Measurements from ENCODE around the gene KCNC1.

KCNC1 gene

GRCh38 chr11:17772704-17773600 lies 38.4 kb downstream of the KCNC1 start:
- no peak for DNase-seq
- TF ChIP-seq POLR2A (IDR thresholded peaks at IDR 0.05; ENCODE audit: low read length) (no peak), GATA1 (IDR thresholded peaks at IDR 0.05; ENCODE audit: low read depth, low read length) (no peak)

- no peak for DNase-seq
- TF ChIP-seq GATA1 (IDR thresholded peaks at IDR 0.05; ENCODE audit: low read depth, low read length), result no peak
- TF ChIP-seq POLR2A (IDR thresholded peaks at IDR 0.05; ENCODE audit: low read length), result no peak
Observed at GRCh38 chr11:17773674-17774073, 39.1 kb downstream of the KCNC1 start.

GRCh38 chr11:17774232-17775034 lies 39.9 kb downstream of the KCNC1 start:
- DNase-seq, result no peak
- TF ChIP-seq POLR2A (IDR thresholded peaks at IDR 0.05; ENCODE audit: low read length) (no peak), GATA1 (IDR thresholded peaks at IDR 0.05; ENCODE audit: low read depth, low read length) (no peak)

GRCh38 chr11:17775035-17775348 lies 40.4 kb downstream of the KCNC1 start:
- DNase-seq, result no peak
- no peak for TF ChIP-seq POLR2A (IDR thresholded peaks at IDR 0.05; ENCODE audit: low read length)
- no peak for TF ChIP-seq GATA1 (IDR thresholded peaks at IDR 0.05; ENCODE audit: low read depth, low read length)

- no peak for DNase-seq
- no peak for TF ChIP-seq POLR2A (IDR thresholded peaks at IDR 0.05; ENCODE audit: low read length)
- TF ChIP-seq GATA1 (IDR thresholded peaks at IDR 0.05; ENCODE audit: low read depth, low read length), result no peak
Observed at GRCh38 chr11:17775507-17776211, 41.1 kb downstream of the KCNC1 start.

GRCh38 chr11:17776212-17776875 lies 41.8 kb downstream of the KCNC1 start:
- TF ChIP-seq GATA1 (IDR thresholded peaks at IDR 0.05; ENCODE audit: low read depth, low read length), result no peak
- no peak for TF ChIP-seq POLR2A (IDR thresholded peaks at IDR 0.05; ENCODE audit: low read length)
- no peak for DNase-seq

- DNase-seq, result no peak
- no peak for TF ChIP-seq POLR2A (IDR thresholded peaks at IDR 0.05; ENCODE audit: low read length)
- TF ChIP-seq GATA1 (IDR thresholded peaks at IDR 0.05; ENCODE audit: low read depth, low read length), result no peak
Observed at GRCh38 chr11:17777086-17777737, 42.6 kb downstream of the KCNC1 start.

GRCh38 chr11:17777738-17778091 lies 43.1 kb downstream of the KCNC1 start:
- DNase-seq, result no peak
- TF ChIP-seq POLR2A (IDR thresholded peaks at IDR 0.05; ENCODE audit: low read length) (no peak), GATA1 (IDR thresholded peaks at IDR 0.05; ENCODE audit: low read depth, low read length) (no peak)

- no peak for TF ChIP-seq POLR2A (IDR thresholded peaks at IDR 0.05; ENCODE audit: low read length)
- TF ChIP-seq GATA1 (IDR thresholded peaks at IDR 0.05; ENCODE audit: low read depth, low read length), result no peak
- no peak for DNase-seq
Observed at GRCh38 chr11:17778352-17778751, 43.8 kb downstream of the KCNC1 start.

GRCh38 chr11:17778956-17779860 lies 44.6 kb downstream of the KCNC1 start:
- no peak for TF ChIP-seq POLR2A (IDR thresholded peaks at IDR 0.05; ENCODE audit: low read length)
- DNase-seq, result no peak

- DNase-seq, result no peak
- TF ChIP-seq GATA1 (IDR thresholded peaks at IDR 0.05; ENCODE audit: low read depth, low read length) (no peak), POLR2A (IDR thresholded peaks at IDR 0.05; ENCODE audit: low read length) (no peak)
Observed at GRCh38 chr11:17779861-17780594, 45.4 kb downstream of the KCNC1 start.

- TF ChIP-seq GATA1 (IDR thresholded peaks at IDR 0.05; ENCODE audit: low read depth, low read length), result no peak
- TF ChIP-seq POLR2A (IDR thresholded peaks at IDR 0.05; ENCODE audit: low read length), result no peak
- DNase-seq, result no peak
Observed at GRCh38 chr11:17780668-17781067, 46.1 kb downstream of the KCNC1 start.

Measured in erythroblast (primary cell).